Measurements from ENCODE around the gene SLC22A16. TPM values are rescaled to one million over a fixed set of nuclear protein-coding genes. Genes with fewer than 3 reads are reported as not detected.
"Not testable (repeated sequence)": the region's sequence is repeated elsewhere in the genome, so short reads cannot be mapped to it uniquely, and the experiment has no call there.

SLC22A16 gene
- total RNA-seq = not detected

GRCh38 chr6:110476046-110476849 is at the start of gene SLC22A16:
Gene SLC22A16 (minus strand): TSS chr6:110476613. CDS start chr6:110476574, 39 bp downstream.
- Mint-ChIP-seq H3K9me3 (no peaks in the 10 kb centered on the region), H3K4me3 (peak within 1 kb of the TSS; percentile 66 to 83), H3K4me1 (ENCODE audit: low read depth) (peaks cover 14% of the 10 kb centered on the region), H3K27ac (no peak within 1 kb of the TSS), H3K36me3 (ENCODE audit: insufficient read depth in 2 of 2) (no peaks in the 10 kb centered on the region), H3K27me3 (ENCODE audit: low read depth) (peaks cover 55% of the 10 kb centered on the region)
- DNase-seq = no peak
- peak in 1 of 2 donors; percentile 27 for ATAC-seq (replicated peaks in 1 of 2)

DNA sequence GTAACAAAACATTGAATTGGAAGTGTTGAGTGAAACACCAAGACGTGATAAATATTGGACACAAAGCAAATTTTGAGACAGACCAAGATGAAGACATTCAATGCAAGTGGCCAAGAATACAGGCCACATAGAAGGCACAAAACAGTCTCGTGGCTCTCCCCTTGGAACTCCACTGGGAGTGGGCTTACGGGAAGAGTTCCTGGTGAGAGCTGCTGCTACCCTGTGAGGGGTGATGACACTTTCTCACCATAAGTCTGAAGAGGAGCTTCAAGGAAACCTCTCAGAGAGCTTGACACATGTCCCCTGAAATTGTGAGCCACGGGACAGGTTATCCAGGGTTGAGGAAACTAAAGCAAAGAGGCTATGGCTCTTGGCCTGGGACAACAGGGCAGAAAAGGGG is 48.6 kb upstream of the SLC22A16 start:
- Mint-ChIP-seq H3K4me1 (ENCODE audit: low read depth) (peaks cover 8% of the 10 kb centered on the region), H3K4me3 (no peak overlapping the region), H3K9me3 (no peaks in the 10 kb centered on the region), H3K27ac (no peak overlapping the region), H3K27me3 (ENCODE audit: low read depth) (no peaks in the 10 kb centered on the region), H3K36me3 (ENCODE audit: insufficient read depth in 2 of 2) (no peaks in the 10 kb centered on the region)
- ATAC-seq (replicated peaks in 1 of 2) (no peak), DNase-seq (no peak)

- Mint-ChIP-seq H3K27me3 (ENCODE audit: low read depth) (no peaks in the 10 kb centered on the region), H3K4me3 (no peak overlapping the region), H3K9me3 (no peaks in the 10 kb centered on the region), H3K27ac (no peak overlapping the region), H3K36me3 (ENCODE audit: insufficient read depth in 2 of 2) (no peaks in the 10 kb centered on the region), H3K4me1 (ENCODE audit: low read depth) (peaks cover 3% of the 10 kb centered on the region)
- ATAC-seq (replicated peaks in 1 of 2) (no peak), DNase-seq (no peak)
Measured at GRCh38 chr6:110524305-110524704, 47.9 kb upstream of the SLC22A16 start.

DNA sequence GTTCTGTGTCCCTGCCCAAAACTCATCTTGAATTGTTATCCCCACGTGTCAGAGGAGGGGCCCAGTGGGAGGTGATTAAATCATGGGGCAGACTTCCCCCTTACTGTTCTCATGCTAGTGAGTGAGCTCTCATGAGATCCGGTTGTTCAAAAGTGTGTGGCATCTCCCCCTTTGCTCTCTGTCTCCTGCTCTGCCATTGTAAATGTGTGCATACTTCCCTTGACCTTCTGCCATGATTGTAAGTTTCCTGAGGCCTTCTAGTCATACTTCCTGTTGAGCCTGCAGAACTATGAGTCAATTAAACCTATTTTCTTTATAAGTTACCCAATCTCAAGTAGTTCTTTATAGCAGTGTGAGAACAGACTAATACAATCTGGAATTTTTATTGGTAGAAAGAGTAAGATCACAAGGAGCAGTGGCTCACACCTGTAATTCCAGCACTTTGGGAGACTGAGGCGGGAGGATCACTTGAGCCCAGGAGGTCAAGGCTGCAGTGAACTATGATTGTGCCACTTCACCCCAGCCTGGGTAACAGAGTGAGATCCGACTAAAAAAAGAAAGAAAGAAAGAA is 47.1 kb upstream of the SLC22A16 start:
- no peaks in the 10 kb centered on the region for H3K4me1 Mint-ChIP-seq (ENCODE audit: low read depth)
- ATAC-seq (replicated peaks in 1 of 2) = no peak
- DNase-seq = no peak
- H3K27ac Mint-ChIP-seq = no peak overlapping the region
- H3K4me3 Mint-ChIP-seq = no peak overlapping the region
- H3K27me3 Mint-ChIP-seq (ENCODE audit: low read depth) = no peaks in the 10 kb centered on the region
- no peaks in the 10 kb centered on the region for H3K36me3 Mint-ChIP-seq (ENCODE audit: insufficient read depth in 2 of 2)
- H3K9me3 Mint-ChIP-seq = no peaks in the 10 kb centered on the region

DNA sequence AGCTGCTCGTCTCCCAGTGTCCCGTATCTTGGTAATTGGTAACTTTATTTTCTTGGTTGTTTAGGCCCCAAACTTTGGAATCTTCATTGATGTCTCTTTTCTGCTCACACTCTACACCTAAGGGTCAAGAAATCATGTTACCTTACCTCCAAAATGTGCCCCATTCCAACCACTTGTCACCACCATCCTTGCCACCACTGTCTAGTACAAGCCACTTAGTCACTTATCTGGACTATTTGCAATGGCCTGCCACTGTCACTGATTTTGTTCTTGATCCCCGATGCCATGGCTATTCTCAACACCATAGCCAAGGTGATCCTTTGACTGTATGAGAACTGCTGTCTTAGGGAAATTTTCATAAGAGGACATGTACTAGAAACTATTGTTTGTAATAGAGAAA is 46.0 kb upstream of the SLC22A16 start:
- Mint-ChIP-seq H3K36me3 (ENCODE audit: insufficient read depth in 2 of 2) (no peaks in the 10 kb centered on the region), H3K27ac (no peak overlapping the region), H3K9me3 (no peaks in the 10 kb centered on the region), H3K27me3 (ENCODE audit: low read depth) (no peaks in the 10 kb centered on the region), H3K4me3 (no peak overlapping the region), H3K4me1 (ENCODE audit: low read depth) (no peaks in the 10 kb centered on the region)
- DNase-seq (no peak), ATAC-seq (replicated peaks in 1 of 2) (no peak)

GRCh38 chr6:110520992-110521543 is 44.7 kb upstream of the SLC22A16 start:
- no peak for DNase-seq
- no peak for ATAC-seq (replicated peaks in 1 of 2)
- Mint-ChIP-seq H3K36me3 (ENCODE audit: insufficient read depth in 2 of 2) (no peaks in the 10 kb centered on the region), H3K27ac (no peak overlapping the region), H3K9me3 (no peaks in the 10 kb centered on the region), H3K27me3 (ENCODE audit: low read depth) (no peaks in the 10 kb centered on the region), H3K4me3 (no peak overlapping the region), H3K4me1 (ENCODE audit: low read depth) (no peaks in the 10 kb centered on the region)

- no peaks in the 10 kb centered on the region for H3K27me3 Mint-ChIP-seq (ENCODE audit: low read depth)
- H3K36me3 Mint-ChIP-seq (ENCODE audit: insufficient read depth in 2 of 2) = no peaks in the 10 kb centered on the region
- ATAC-seq (replicated peaks in 1 of 2) = peak in 1 of 2 donors; percentile 23
Measured at GRCh38 chr6:110520209-110520965, 44.0 kb upstream of the SLC22A16 start.

GRCh38 chr6:110517601-110518281 is 41.3 kb upstream of the SLC22A16 start:
- Mint-ChIP-seq H3K9me3 (no peaks in the 10 kb centered on the region), H3K36me3 (ENCODE audit: insufficient read depth in 2 of 2) (no peaks in the 10 kb centered on the region), H3K4me1 (ENCODE audit: low read depth) (no peaks in the 10 kb centered on the region), H3K27ac (no peak overlapping the region), H3K4me3 (no peak overlapping the region), H3K27me3 (ENCODE audit: low read depth) (no peaks in the 10 kb centered on the region)
- ATAC-seq (replicated peaks in 1 of 2) (no peak), DNase-seq (no peak)

More at GRCh38 chr6:110520209-110520965, 44.0 kb upstream of the SLC22A16 start:
- Mint-ChIP-seq H3K9me3 (no peaks in the 10 kb centered on the region), H3K4me1 (ENCODE audit: low read depth) (no peaks in the 10 kb centered on the region), H3K4me3 (no peak overlapping the region), H3K27ac (no peak overlapping the region)
- DNase-seq = no peak

GRCh38 chr6:110517034-110517433 is 40.6 kb upstream of the SLC22A16 start:
- H3K4me1 Mint-ChIP-seq (ENCODE audit: low read depth) = no peaks in the 10 kb centered on the region
- no peak overlapping the region for H3K4me3 Mint-ChIP-seq
- no peak overlapping the region for H3K27ac Mint-ChIP-seq
- H3K36me3 Mint-ChIP-seq (ENCODE audit: insufficient read depth in 2 of 2) = no peaks in the 10 kb centered on the region
- H3K9me3 Mint-ChIP-seq = no peaks in the 10 kb centered on the region
- H3K27me3 Mint-ChIP-seq (ENCODE audit: low read depth) = peaks cover 2% of the 10 kb centered on the region
- DNase-seq (no peak), ATAC-seq (replicated peaks in 1 of 2) (no peak)

- no peak for ATAC-seq (replicated peaks in 1 of 2)
- H3K27ac Mint-ChIP-seq = no peak overlapping the region
- H3K36me3 Mint-ChIP-seq (ENCODE audit: insufficient read depth in 2 of 2) = no peaks in the 10 kb centered on the region
- DNase-seq = no peak
- peaks cover 18% of the 10 kb centered on the region for H3K27me3 Mint-ChIP-seq (ENCODE audit: low read depth)
- peaks cover 4% of the 10 kb centered on the region for H3K4me1 Mint-ChIP-seq (ENCODE audit: low read depth)
- H3K4me3 Mint-ChIP-seq = no peak overlapping the region
- no peaks in the 10 kb centered on the region for H3K9me3 Mint-ChIP-seq
Measured at GRCh38 chr6:110514818-110515217, 38.4 kb upstream of the SLC22A16 start.

DNA sequence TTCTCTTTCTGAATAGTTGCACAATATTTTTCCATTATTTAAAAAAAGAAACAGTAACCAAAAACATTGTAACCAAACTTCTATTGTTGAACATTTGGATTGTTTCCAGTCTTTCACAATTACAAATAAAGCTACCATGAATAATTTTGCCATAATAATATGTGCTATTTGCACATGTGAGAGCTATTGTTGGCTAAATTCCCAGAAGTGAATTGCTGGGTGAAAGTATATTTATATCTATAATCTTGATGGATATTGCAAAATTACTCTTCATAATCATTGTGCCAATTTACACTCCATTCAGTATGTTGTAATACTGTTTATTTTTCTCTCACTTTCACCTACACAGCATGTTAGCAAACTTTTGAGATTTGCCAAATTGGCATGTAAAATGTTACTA is 36.6 kb upstream of the SLC22A16 start:
- H3K27me3 Mint-ChIP-seq (ENCODE audit: low read depth) = peaks cover 25% of the 10 kb centered on the region
- H3K9me3 Mint-ChIP-seq = peaks cover 0 to 1% of the 10 kb centered on the region in 2 donors
- H3K4me1 Mint-ChIP-seq (ENCODE audit: low read depth) = peaks cover 10% of the 10 kb centered on the region
- H3K36me3 Mint-ChIP-seq (ENCODE audit: insufficient read depth in 2 of 2) = no peaks in the 10 kb centered on the region
- no peak for DNase-seq
- no peak overlapping the region for H3K27ac Mint-ChIP-seq
- no peak overlapping the region for H3K4me3 Mint-ChIP-seq
- ATAC-seq (replicated peaks in 1 of 2) = no peak

DNA sequence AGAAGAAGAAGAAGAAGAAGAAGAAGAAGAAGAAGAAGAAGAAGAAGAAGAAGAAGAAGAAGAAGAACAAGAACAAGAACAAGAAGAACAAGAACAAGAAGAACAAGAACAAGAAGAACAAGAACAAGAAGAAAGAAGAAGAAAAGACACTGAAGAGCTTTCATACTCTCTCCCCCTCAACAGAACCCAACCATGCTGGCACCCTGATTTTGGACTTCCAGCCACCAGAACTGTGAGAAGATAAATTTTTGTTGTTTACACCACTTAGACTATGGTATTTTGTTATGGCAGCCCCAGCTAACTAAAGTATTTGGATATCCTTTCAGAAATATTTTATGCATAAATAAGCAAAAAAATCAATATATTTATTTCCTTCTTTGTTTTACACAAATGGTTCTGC is 36.1 kb upstream of the SLC22A16 start:
- ATAC-seq (replicated peaks in 1 of 2); H3K36me3 Mint-ChIP-seq (ENCODE audit: insufficient read depth in 2 of 2); H3K4me3 Mint-ChIP-seq; H3K27ac Mint-ChIP-seq; DNase-seq; H3K9me3 Mint-ChIP-seq: not testable (repeated sequence)
- peaks cover 10% of the 10 kb centered on the region for H3K4me1 Mint-ChIP-seq (ENCODE audit: low read depth)
- H3K27me3 Mint-ChIP-seq (ENCODE audit: low read depth) = peaks cover 25% of the 10 kb centered on the region

Measured in activated T-cell treated with anti-CD3 and anti-CD28 coated beads, Interleukin-2, amount 50 U/mL, for 72 hours (primary cell).